PC-9 (cell line): Measurements from ENCODE around the gene JPH2.

Experiments used
- CTCF ChIP-seq: fragments of 200-600 bp; sonication (generic); conservative IDR thresholded peaks from 2 replicates; pipeline ENCODE4 v1.6.1; 2017; ENCODE audit warnings: mixed run types, antibody characterized with exemption, mild to moderate bottlenecking, moderate library complexity
- EZH2 ChIP-seq: fragments of 200-600 bp; sonication (generic); IDR thresholded peaks from 2 replicates; pipeline ENCODE4 v1.8.0; 2017; ENCODE audit warnings: antibody characterized with exemption, low read depth

DNA sequence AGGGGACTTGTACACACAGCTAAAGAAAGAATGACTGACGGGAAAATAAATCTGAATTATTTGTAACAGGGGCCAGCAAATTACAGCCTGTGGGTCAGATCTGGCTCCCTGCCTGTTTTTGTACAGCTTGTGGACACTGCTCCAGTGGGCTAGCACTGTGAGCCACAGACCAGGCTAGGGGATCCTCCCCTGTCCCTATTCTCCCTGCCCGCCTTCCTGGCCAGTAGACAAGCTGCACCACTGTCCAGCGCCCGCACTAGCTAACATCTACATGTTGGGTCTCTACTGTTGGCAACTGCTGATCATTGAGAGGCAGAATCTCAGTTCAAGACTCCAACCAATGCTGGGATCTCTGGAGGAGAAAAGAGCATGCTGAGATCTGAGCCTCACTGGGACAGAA is 12.9 kb upstream of the JPH2 start:
- TF ChIP-seq EZH2 (no peak), CTCF (no peak)
